WTC11 (cell line): ENCODE measurements around the gene PAPSS1. TPM values are rescaled to one million over a fixed set of nuclear protein-coding genes. Genes with fewer than 3 reads are reported as not detected.

Source experiments
- ATAC-seq: fragments of 200-7000 bp; cut with Tn5 transposase; 2 replicates; pipeline ENCODE4 v1.10.0; 2021; ENCODE audit warnings: mild to moderate bottlenecking, moderate library complexity
- CTCF ChIA-PET: fragments of 300-600 bp; sonication (Branson Sonifier 250); formaldehyde crosslinking; loops from one replicate; lab custom pipeline; 2021; ENCODE audit warnings: antibody characterized with exemption; lab: Charles Lee
- POLR2A ChIA-PET: fragments of 350-600 bp; sonication (Branson Sonifier 250); formaldehyde crosslinking; loops from one replicate; lab custom pipeline; 2021; ENCODE audit warnings: antibody characterized with exemption; lab: Charles Lee
- DNase-seq: peaks from one replicate; pipeline ENCODE4 v3.0.0; 2021; ENCODE audit warnings: low spot score
- H3K27ac Mint-ChIP-seq: 2 replicates; pipeline ENCODE4 v1.8.0; 2021; ENCODE audit warnings: mixed read lengths
- H3K27me3 Mint-ChIP-seq: 2 replicates; pipeline ENCODE4 v1.8.0; 2021; ENCODE audit warnings: low read depth, mild to moderate bottlenecking, moderate library complexity, mixed read lengths
- H3K36me3 Mint-ChIP-seq: 2 replicates; pipeline ENCODE4 v1.8.0; 2021; ENCODE audit warnings: mixed read lengths
- H3K4me1 Mint-ChIP-seq: 2 replicates; pipeline ENCODE4 v1.8.0; 2022; ENCODE audit warnings: mixed read lengths
- H3K4me3 Mint-ChIP-seq: 2 replicates; pipeline ENCODE4 v1.8.0; 2021; ENCODE audit warnings: mild to moderate bottlenecking, moderate library complexity, mixed read lengths
- H3K9me3 Mint-ChIP-seq: 2 replicates; pipeline ENCODE4 v1.8.0; 2021; ENCODE audit warnings: mixed read lengths
- AFF4 ChIP-seq: sonication (generic); formaldehyde crosslinking; IDR thresholded peaks from 2 replicates; pipeline ENCODE4 v1.8.1; 2023; ENCODE audit warnings: mild to moderate bottlenecking, missing genetic modification reagents, borderline replicate concordance
- AR ChIP-seq: fragments of 250-450 bp; sonication (Bioruptor Pico); IDR thresholded peaks from 2 replicates; pipeline ENCODE4 v1.9.0; 2021; ENCODE audit warnings: mild to moderate bottlenecking
- CDX4 ChIP-seq: fragments of 250-450 bp; sonication (Bioruptor Pico); IDR thresholded peaks from 2 replicates; pipeline ENCODE4 v1.9.0; 2021; ENCODE audit warnings: moderate library complexity, mild to moderate bottlenecking, inconsistent platforms, borderline replicate concordance
- CREM ChIP-seq: sonication (generic); formaldehyde crosslinking; IDR thresholded peaks from 2 replicates; pipeline ENCODE4 v1.8.1; 2022; ENCODE audit warnings: mild to moderate bottlenecking, missing genetic modification reagents, moderate library complexity
- FOXJ3 ChIP-seq: sonication (generic); formaldehyde crosslinking; IDR thresholded peaks from 2 replicates; pipeline ENCODE4 v1.9.0; 2021; ENCODE audit warnings: missing genetic modification reagents, mild to moderate bottlenecking, borderline replicate concordance
- FOXP1 ChIP-seq: sonication (generic); formaldehyde crosslinking; IDR thresholded peaks from 2 replicates; pipeline ENCODE4 v1.8.0; 2022; ENCODE audit warnings: missing genetic modification reagents, mild to moderate bottlenecking, moderate library complexity, borderline replicate concordance
- NR1H2 ChIP-seq: sonication (generic); formaldehyde crosslinking; IDR thresholded peaks from 2 replicates; pipeline ENCODE4 v1.9.0; 2021; ENCODE audit warnings: mild to moderate bottlenecking, moderate library complexity, missing genetic modification reagents
- PREB ChIP-seq: sonication (generic); formaldehyde crosslinking; IDR thresholded peaks from 2 replicates; pipeline ENCODE4 v1.8.1; 2022; ENCODE audit warnings: mild to moderate bottlenecking, missing genetic modification reagents, moderate library complexity, borderline replicate concordance
- SMAD3 ChIP-seq: sonication (generic); formaldehyde crosslinking; IDR thresholded peaks from 2 replicates; pipeline ENCODE4 v1.8.0; 2022; ENCODE audit warnings: missing genetic modification reagents, mild to moderate bottlenecking, borderline replicate concordance
- SMAD4 ChIP-seq: sonication (generic); formaldehyde crosslinking; IDR thresholded peaks from 2 replicates; pipeline ENCODE4 v1.8.0; 2022; ENCODE audit warnings: mild to moderate bottlenecking, missing genetic modification reagents
- SP1 ChIP-seq: sonication (generic); formaldehyde crosslinking; conservative IDR thresholded peaks from 2 replicates; pipeline ENCODE4 v1.8.1; 2022; ENCODE audit warnings: missing genetic modification reagents
- USF2 ChIP-seq: sonication (generic); formaldehyde crosslinking; IDR thresholded peaks from 2 replicates; pipeline ENCODE4 v1.8.1; 2023; ENCODE audit warnings: mild to moderate bottlenecking, missing genetic modification reagents, moderate library complexity
- ZBTB21 ChIP-seq: sonication (generic); formaldehyde crosslinking; IDR thresholded peaks from 2 replicates; pipeline ENCODE4 v1.8.1; 2023; ENCODE audit warnings: mild to moderate bottlenecking, missing genetic modification reagents, borderline replicate concordance
- ZNF121 ChIP-seq: sonication (generic); formaldehyde crosslinking; IDR thresholded peaks from 2 replicates; pipeline ENCODE4 v1.8.0; 2023; ENCODE audit warnings: missing genetic modification reagents
- ZNF263 ChIP-seq: sonication (generic); formaldehyde crosslinking; IDR thresholded peaks from 2 replicates; pipeline ENCODE4 v1.8.1; 2022; ENCODE audit warnings: low read depth, mild to moderate bottlenecking, moderate library complexity, missing genetic modification reagents
- ZNF416 ChIP-seq: fragments of 250-450 bp; sonication (Bioruptor Pico); IDR thresholded peaks from 2 replicates; pipeline ENCODE4 v1.9.0; 2021; ENCODE audit warnings: mild to moderate bottlenecking, inconsistent platforms
- ZSCAN18 ChIP-seq: fragments of 250-450 bp; sonication (Bioruptor Pico); IDR thresholded peaks from 2 replicates; pipeline ENCODE4 v2.1.2; 2022; ENCODE audit warnings: mild to moderate bottlenecking, moderate library complexity
- total RNA-seq: library from RNA; stranded (reverse); gene quantifications from 3 replicates; pipeline ENCODE4 v1.2.3, GENCODE V29; 2021

The PAPSS1 gene
- total RNA-seq, 1 experiment from 2014 or later = 62.9 TPM

- no peaks in the 10 kb centered on the region for H3K27me3 Mint-ChIP-seq
- no peaks in the 10 kb centered on the region for H3K36me3 Mint-ChIP-seq
- H3K9me3 Mint-ChIP-seq = peaks cover 4% of the 10 kb centered on the region; the same call in 1 of the 2 replicates
- ATAC-seq = no peak
- 0 out of 2 replicates have a peak, but pooled peaks cover 3% of the 10 kb centered on the region for H3K4me1 Mint-ChIP-seq
- no peak for DNase-seq
- H3K4me3 Mint-ChIP-seq = no peak overlapping the region
- ChIA-PET CTCF (no interaction called here), POLR2A (no interaction called here)
- no peak overlapping the region for H3K27ac Mint-ChIP-seq
- TF ChIP-seq SMAD4 (CRISPR knock-in tag) (no peak), CREM (no peak), SP1 (CRISPR knock-in tag) (no peak), AFF4 (CRISPR knock-in tag) (no peak), FOXJ3 (no peak), AR (CRISPR knock-in tag) (no peak), NR1H2 (no peak), USF2 (CRISPR knock-in tag) (no peak), ZNF416 (no peak), PREB (CRISPR knock-in tag) (no peak), FOXP1 (CRISPR knock-in tag) (no peak), ZNF263 (CRISPR knock-in tag) (no peak), CDX4 (CRISPR knock-in tag) (no peak), ZBTB21 (CRISPR knock-in tag) (no peak), ZNF121 (CRISPR knock-in tag) (no peak), SMAD3 (CRISPR knock-in tag) (no peak), ZSCAN18 (CRISPR knock-in tag) (no peak)
These were observed 120.2 kb downstream of the PAPSS1 start for GRCh38 chr4:107599841-107600240.
